COLO829 (cell line): ENCODE results near the gene TMEM231.

Experiments
- DNase-seq: peaks from one replicate; pipeline ENCODE4 v3.0.0; 2012; ENCODE audit warnings: low spot score

Gene TMEM231

GRCh38 chr16:75488322-75488721, 67.7 kb downstream of the TMEM231 start:
- DNase-seq: no peak
